Thyroid gland (tissue), 4 donors: ENCODE measurements around the gene MAPK1IP1L. TPM values are rescaled to one million over a fixed set of nuclear protein-coding genes. Genes with fewer than 3 reads are reported as not detected.
"Not testable (repeated sequence)": the region's sequence is repeated elsewhere in the genome, so short reads cannot be mapped to it uniquely, and the experiment has no call there.

Experiments used
- DNase-seq, 2 donors: peaks; one replicate each; pipeline ENCODE4 v3.0.0-alpha.2; 2019
- H3K27ac ChIP-seq, 3 donors: fragments of 200-600 bp; sonication (generic); 1 replicate in 2 of 3; 2 replicates in 1 of 3; pipeline ENCODE4 v1.5.1; 2016 to 2019; ENCODE audit warnings: mild to moderate bottlenecking in 1 of 3, moderate library complexity in 1 of 3
- H3K27me3 ChIP-seq: fragments of 200-600 bp; sonication (generic); one replicate; pipeline ENCODE4 v1.5.1; 2019
- H3K36me3 ChIP-seq, 2 donors: fragments of 200-600 bp; sonication (generic); one replicate each; pipeline ENCODE4 v1.5.1; 2016 to 2019
- H3K4me1 ChIP-seq, 2 donors: fragments of 200-600 bp; sonication (generic); one replicate each; pipeline ENCODE4 v1.5.1; 2017 to 2019
- H3K4me3 ChIP-seq, 3 donors: fragments of 200-600 bp; sonication (generic); replicated peaks in 1 of 3; 1 replicate in 2 of 3; 2 replicates in 1 of 3; pipeline ENCODE4 v1.5.1; 2016; ENCODE audit warnings: mild to moderate bottlenecking in 1 of 3
- H3K9me3 ChIP-seq: fragments of 200-600 bp; sonication (generic); one replicate; pipeline ENCODE4 v1.5.1; 2017
- CTCF ChIP-seq, 6 experiments: fragments of 200-600 bp in 3 of 6; fragments of 450-650 bp in 3 of 6; sonication (generic) in 3 of 6; IDR thresholded peaks; one replicate each; pipeline ENCODE4 v1.5.1; 2016 to 2019; ENCODE audit warnings: antibody characterized with exemption in 6 of 6, mild to moderate bottlenecking in 2 of 6, inconsistent platforms in 1 of 6, moderate library complexity in 1 of 6
- POLR2A ChIP-seq, 2 donors: fragments of 450-650 bp; IDR thresholded peaks; one replicate each; pipeline ENCODE4 v1.6.1; 2017; ENCODE audit warnings: antibody characterized with exemption in 2 of 2, mild to moderate bottlenecking in 2 of 2, moderate library complexity in 1 of 2
- WGBS, 2 donors: methylation state at CpG; one replicate each; pipeline ENCODE4 v1.1.5; 2017; 5-methylcytosine and 5-hydroxymethylcytosine counted together
- intact Hi-C: fragments of 100-400 bp; cut with DNase I; formaldehyde crosslinking; loops from one replicate; pipeline ENCODE4 v1.15.1; 2023
- total RNA-seq, 4 donors: library from RNA; depleted of rRNA; stranded (reverse); fragments of >200 nt; gene quantifications; one replicate each; pipeline ENCODE4 v1.2.3, GENCODE V29; 2016

The MAPK1IP1L gene
- total RNA-seq, 4 donors from 2014 or later, result 56.6 to 89.9 (median 69.6) TPM

GRCh38 chr14:55053500-55053899, 2.1 kb downstream of the MAPK1IP1L start:
- no peak for TF ChIP-seq CTCF (IDR thresholded peaks at IDR 0.05)
- Histone ChIP-seq H3K4me1 (peaks cover 11 to 20% of the 10 kb centered on the region in 2 donors), H3K27ac (no peak overlapping the region), H3K4me3 (no peak overlapping the region), H3K36me3 (no peaks in the 10 kb centered on the region), H3K27me3 (no peaks in the 10 kb centered on the region), H3K9me3 (no peaks in the 10 kb centered on the region)
- WGBS, 2 donors, result 91% methylated on average over 7 of the region's 7 CpGs
- DNase-seq, result no peak
- intact Hi-C loops, result no loop called here

GRCh38 chr14:55054098-55054497, 2.7 kb downstream of the MAPK1IP1L start:
- Histone ChIP-seq H3K27ac (no peak overlapping the region), H3K36me3 (no peaks in the 10 kb centered on the region), H3K4me3 (no peak overlapping the region), H3K27me3 (no peaks in the 10 kb centered on the region), H3K9me3 (no peaks in the 10 kb centered on the region), H3K4me1 (peaks cover 11 to 20% of the 10 kb centered on the region in 2 donors)
- 94 to 98% methylated on average over 13 of the region's 13 CpGs for WGBS, 2 donors
- no peak for DNase-seq
- intact Hi-C loops, result no loop called here
- TF ChIP-seq POLR2A (IDR thresholded peaks at IDR 0.05) (no peak), CTCF (IDR thresholded peaks at IDR 0.05) (no peak)

- intact Hi-C loops, result no loop called here
- 87 to 89% methylated on average over 5 of the region's 5 CpGs for WGBS, 2 donors
- H3K4me3 ChIP-seq, result no peak overlapping the region
- H3K4me1 ChIP-seq, result peaks cover 20 to 21% of the 10 kb centered on the region in 2 donors
- DNase-seq, result no peak
- no peak overlapping the region for H3K27ac ChIP-seq
- peaks cover 2 to 4% of the 10 kb centered on the region in 2 donors for H3K36me3 ChIP-seq
- H3K9me3 ChIP-seq, result no peaks in the 10 kb centered on the region
- H3K27me3 ChIP-seq, result no peaks in the 10 kb centered on the region
- TF ChIP-seq CTCF (IDR thresholded peaks at IDR 0.05), result no peak
- no peak for TF ChIP-seq POLR2A (IDR thresholded peaks at IDR 0.05)
These were observed 6.5 kb downstream of the MAPK1IP1L start for GRCh38 chr14:55057919-55058318.

GRCh38 chr14:55059333-55059732, 7.9 kb downstream of the MAPK1IP1L start:
- H3K27me3 ChIP-seq, result no peaks in the 10 kb centered on the region
- H3K27ac ChIP-seq, result no peak overlapping the region
- H3K4me1 ChIP-seq, result peaks cover 12 to 14% of the 10 kb centered on the region in 2 donors
- WGBS, 2 donors, result 92 to 96% methylated on average over 5 of the region's 5 CpGs
- no peaks in the 10 kb centered on the region for H3K9me3 ChIP-seq
- no peak overlapping the region for H3K4me3 ChIP-seq
- TF ChIP-seq CTCF (IDR thresholded peaks at IDR 0.05) (no peak), POLR2A (IDR thresholded peaks at IDR 0.05) (no peak)
- intact Hi-C loops, result no loop called here
- DNase-seq, result no peak
- H3K36me3 ChIP-seq, result peaks cover 9 to 11% of the 10 kb centered on the region in 2 donors

- WGBS, 2 donors, result 65 to 70% methylated on average over 11 of the region's 11 CpGs
- no peak overlapping the region for H3K4me3 ChIP-seq
- H3K4me1 ChIP-seq, result peaks cover 12 to 14% of the 10 kb centered on the region in 2 donors
- intact Hi-C loops, result no loop called here
- peak; percentile 59 to 70 for DNase-seq
- no peaks in the 10 kb centered on the region for H3K27me3 ChIP-seq
- TF ChIP-seq CTCF (IDR thresholded peaks at IDR 0.05) (no peak), POLR2A (IDR thresholded peaks at IDR 0.05) (no peak)
- H3K9me3 ChIP-seq, result no peaks in the 10 kb centered on the region
- peak overlapping the region in 1 of 3 donors; percentile 30 for H3K27ac ChIP-seq
- H3K36me3 ChIP-seq, result peaks cover 14 to 16% of the 10 kb centered on the region in 2 donors
These were observed 11.3 kb downstream of the MAPK1IP1L start for GRCh38 chr14:55062517-55063351.

GRCh38 chr14:55064896-55065295, 13.4 kb downstream of the MAPK1IP1L start:
- Histone ChIP-seq H3K36me3 (peaks cover 14 to 16% of the 10 kb centered on the region in 2 donors), H3K4me1 (peaks cover 12 to 14% of the 10 kb centered on the region in 2 donors)
- 76% methylated on average over 2 of the region's 2 CpGs for WGBS, 2 donors
- H3K4me3 ChIP-seq, intact Hi-C loops, DNase-seq, H3K27ac ChIP-seq, H3K27me3 ChIP-seq, H3K9me3 ChIP-seq: not testable (repeated sequence)
